Fibroblast of lung (primary cell): Measurements from ENCODE around the gene MANBA. TPM values are rescaled to one million over a fixed set of nuclear protein-coding genes. Genes with fewer than 3 reads are reported as not detected.
A peak's percentile ranks its signal among the peaks of the same experiment; 100 is the strongest.
"Not testable (repeated sequence)": the region's sequence is repeated elsewhere in the genome, so short reads cannot be mapped to it uniquely, and the experiment has no call there.

ENCODE experiments used
- DNase-seq, 2 donors: peaks; one replicate each; pipeline versions ENCODE4 v3.0.0 to v3.0.0-alpha.2; 2010; ENCODE audit warnings: low read depth in 2 of 2
- H2AFZ ChIP-seq: 2 replicates; pipeline ENCODE4 v1.5.1; 2012; ENCODE audit warnings: low read length, control low read depth, inconsistent platforms
- H3K27ac ChIP-seq: 2 replicates; pipeline ENCODE4 v1.5.1; 2011; ENCODE audit warnings: low read length, control low read depth; ENCODE audit not compliant: insufficient read depth
- H3K27me3 ChIP-seq: 2 replicates; pipeline ENCODE4 v1.5.1; 2011; ENCODE audit warnings: mild to moderate bottlenecking, low read length; ENCODE audit not compliant: control insufficient read depth, insufficient read depth
- H3K36me3 ChIP-seq: 2 replicates; pipeline ENCODE4 v1.5.1; 2011; ENCODE audit warnings: low read length; ENCODE audit not compliant: control insufficient read depth, insufficient read depth
- H3K4me1 ChIP-seq: 2 replicates; pipeline ENCODE4 v1.5.1; 2011; ENCODE audit warnings: low read length; ENCODE audit not compliant: control insufficient read depth, insufficient read depth; ENCODE audit errors: extremely low read depth
- H3K4me2 ChIP-seq: 2 replicates; pipeline ENCODE4 v1.5.1; 2011; ENCODE audit warnings: low read length, control low read depth; ENCODE audit not compliant: insufficient read depth; ENCODE audit errors: extremely low read depth
- H3K4me3 ChIP-seq, 4 experiments: fragments of 200-600 bp in 1 of 4; sonication (generic) in 1 of 4; replicated peaks in 1 of 4; 2 replicates each; pipeline ENCODE4 v1.5.1; 2011 to 2016; ENCODE audit warnings: low read length in 4 of 4, low read depth in 3 of 4, mild to moderate bottlenecking in 3 of 4, control low read depth in 2 of 4, inconsistent platforms in 1 of 4, mixed read lengths in 1 of 4; ENCODE audit not compliant: insufficient read depth in 1 of 4; ENCODE audit errors: control extremely low read depth in 1 of 4
- H3K79me2 ChIP-seq: 2 replicates; pipeline ENCODE4 v1.5.1; 2012; ENCODE audit warnings: mild to moderate bottlenecking, low read length, inconsistent platforms; ENCODE audit not compliant: control insufficient read depth, insufficient read depth
- H3K9ac ChIP-seq: 2 replicates; pipeline ENCODE4 v1.5.1; 2011; ENCODE audit warnings: mild to moderate bottlenecking, low read length, control low read depth; ENCODE audit not compliant: insufficient read depth
- H3K9me3 ChIP-seq: 2 replicates; pipeline ENCODE4 v1.5.1; 2012; ENCODE audit warnings: low read depth, low read length; ENCODE audit not compliant: control insufficient read depth, insufficient read depth
- H4K20me1 ChIP-seq: 2 replicates; pipeline ENCODE4 v1.5.1; 2011; ENCODE audit warnings: low read length; ENCODE audit not compliant: control insufficient read depth, insufficient read depth; ENCODE audit errors: extremely low read depth
- CTCF ChIP-seq, 2 donors: IDR thresholded peaks in 1 of 2; conservative IDR thresholded peaks in 1 of 2; 1 replicate in 1 of 2; 2 replicates in 1 of 2; pipeline ENCODE4 v1.5.1; 2011 to 2012; ENCODE audit warnings: low read length in 2 of 2, control low read depth in 1 of 2, inconsistent platforms in 1 of 2, low read depth in 1 of 2, mild to moderate bottlenecking in 1 of 2
- EZH2 ChIP-seq: IDR thresholded peaks from 2 replicates; pipeline ENCODE4 v1.5.1; 2012; ENCODE audit warnings: low read length, control low read depth, mild to moderate bottlenecking; ENCODE audit errors: missing control alignments
- polyA plus RNA-seq, 2 donors: library from polyadenylated mRNA; depleted of rRNA in 1 of 2; stranded (reverse) in 1 of 2; unstranded in 1 of 2; fragments of >200 nt; gene quantifications; 2 replicates each; pipeline ENCODE4 v1.2.1, GENCODE V29; 2011 to 2012; ENCODE audit warnings: missing spikeins in 1 of 2
- total RNA-seq: library from RNA; depleted of rRNA; stranded (reverse); fragments of >200 nt; gene quantifications from 2 replicates; pipeline ENCODE4 v1.2.1, GENCODE V29; 2014

Gene MANBA
- total and polyA plus RNA-seq, 2 donors (not counting 1 experiment from before 2014, with no cell fraction given): 13.4 to 97.9 TPM

- Histone ChIP-seq H3K4me2 (no peak overlapping the region), H3K27me3 (no peaks in the 10 kb centered on the region), H4K20me1 (no peaks in the 10 kb centered on the region), H3K79me2 (no peaks in the 10 kb centered on the region), H3K4me1 (peaks cover 6% of the 10 kb centered on the region), H3K36me3 (peaks cover 1% of the 10 kb centered on the region), H3K27ac (no peak overlapping the region), H3K4me3 (no peak overlapping the region), H3K9ac (no peak overlapping the region), H2AFZ (peak overlapping the region; percentile 64), H3K9me3 (no peaks in the 10 kb centered on the region)
- DNase-seq: peak; percentile 59 to 73
- peak; percentile 16 to 28 for TF ChIP-seq CTCF (conservative IDR thresholded peaks at IDR 0.05 in 1 of 2, IDR thresholded peaks at IDR 0.05 in 1 of 2; ENCODE audit: low read depth in 1 of 2, low read length in 2 of 2)
- no peak for TF ChIP-seq EZH2
Measured at GRCh38 chr4:102623622-102624021, 137.1 kb downstream of the MANBA start.

- H3K27ac ChIP-seq: peak overlapping the region; percentile 15
- no peak overlapping the region for H3K9ac ChIP-seq
Measured at GRCh38 chr4:102620697-102621497, 139.9 kb downstream of the MANBA start.

GRCh38 chr4:102619776-102620631 is 140.8 kb downstream of the MANBA start:
- peak; percentile 11 to 76 for DNase-seq
- not testable (repeated sequence) for H3K4me2 ChIP-seq, H3K9me3 ChIP-seq

More at GRCh38 chr4:102620697-102621497, 139.9 kb downstream of the MANBA start:
- TF ChIP-seq CTCF (conservative IDR thresholded peaks at IDR 0.05 in 1 of 2, IDR thresholded peaks at IDR 0.05 in 1 of 2; ENCODE audit: low read depth in 1 of 2, low read length in 2 of 2) (peak; percentile 43 to 55), EZH2 (no peak)
- no peaks in the 10 kb centered on the region for H4K20me1 ChIP-seq
- H2AFZ ChIP-seq: no peak overlapping the region
- no peaks in the 10 kb centered on the region for H3K9me3 ChIP-seq
- peak; percentile 73 to 88 for DNase-seq
- no peaks in the 10 kb centered on the region for H3K27me3 ChIP-seq
- H3K4me2 ChIP-seq: no peak overlapping the region
- H3K79me2 ChIP-seq: no peaks in the 10 kb centered on the region
- no peak overlapping the region for H3K4me3 ChIP-seq
- H3K36me3 ChIP-seq: peaks cover 1% of the 10 kb centered on the region
- peaks cover 6% of the 10 kb centered on the region for H3K4me1 ChIP-seq

GRCh38 chr4:102619021-102619420 is 141.7 kb downstream of the MANBA start:
- not testable (repeated sequence) for H3K27ac ChIP-seq, H3K4me2 ChIP-seq, DNase-seq, H3K27me3 ChIP-seq, H3K4me3 ChIP-seq, H2AFZ ChIP-seq, H3K79me2 ChIP-seq, H3K36me3 ChIP-seq, H4K20me1 ChIP-seq, H3K9ac ChIP-seq, H3K4me1 ChIP-seq, H3K9me3 ChIP-seq

More at GRCh38 chr4:102619776-102620631, 140.8 kb downstream of the MANBA start:
- H3K27ac ChIP-seq: peak overlapping the region; percentile 15
- not testable (repeated sequence) for H2AFZ ChIP-seq, H3K27me3 ChIP-seq, H3K79me2 ChIP-seq, H3K4me3 ChIP-seq, H3K36me3 ChIP-seq, H3K4me1 ChIP-seq, H4K20me1 ChIP-seq, H3K9ac ChIP-seq
